PC-3 (cell line): ENCODE results near the gene LIN7B.

Source experiments
- CTCF ChIP-seq: fragments of 300-600 bp; sonication (generic); conservative IDR thresholded peaks from 2 replicates; pipeline ENCODE4 v1.5.1; 2017; ENCODE audit warnings: antibody characterized with exemption, low read depth, mild to moderate bottlenecking, low read length
- EZH2 ChIP-seq: fragments of 300-600 bp; sonication (generic); IDR thresholded peaks from one replicate; pipeline ENCODE4 v1.6.1; 2017; ENCODE audit warnings: antibody characterized with exemption, mild to moderate bottlenecking, low read length; ENCODE audit not compliant: unreplicated experiment
- EZH2phosphoT487 ChIP-seq: fragments of 300-600 bp; sonication (generic); IDR thresholded peaks from 2 replicates; pipeline ENCODE4 v1.6.1; 2018; ENCODE audit warnings: mild to moderate bottlenecking, antibody characterized with exemption, low read length, borderline replicate concordance

- TF ChIP-seq CTCF (no peak), EZH2 (no peak), EZH2phosphoT487 (no peak)
Measured at GRCh38 chr19:49098795-49099194, 15.4 kb upstream of the LIN7B start.
